ENCODE measurements around the gene EPHB3. TPM values are rescaled to one million over a fixed set of nuclear protein-coding genes. Genes with fewer than 3 reads are reported as not detected.

The EPHB3 gene
- total RNA-seq, 1 donor from 2014 or later = 0.92 TPM

- no peak overlapping the region for H3K4me3 ChIP-seq (ENCODE audit: low read depth, low read length)
- no peak for TF ChIP-seq CTCF (conservative IDR thresholded peaks at IDR 0.05; ENCODE audit: low read depth, low read length)
- DNase-seq (ENCODE audit: low read depth) = no peak
These were observed 8.7 kb upstream of the EPHB3 start for GRCh38 chr3:184552863-184553262.

GRCh38 chr3:184553385-184553784 is 8.2 kb upstream of the EPHB3 start:
- TF ChIP-seq CTCF (conservative IDR thresholded peaks at IDR 0.05; ENCODE audit: low read depth, low read length) = no peak
- H3K4me3 ChIP-seq (ENCODE audit: low read depth, low read length) = no peak overlapping the region
- no peak for DNase-seq (ENCODE audit: low read depth)

GRCh38 chr3:184554461-184554860 is 7.1 kb upstream of the EPHB3 start:
- TF ChIP-seq CTCF (conservative IDR thresholded peaks at IDR 0.05; ENCODE audit: low read depth, low read length) = no peak
- no peak overlapping the region for H3K4me3 ChIP-seq (ENCODE audit: low read depth, low read length)
- DNase-seq (ENCODE audit: low read depth) = no peak

- no peak overlapping the region for H3K4me3 ChIP-seq (ENCODE audit: low read depth, low read length)
- TF ChIP-seq CTCF (conservative IDR thresholded peaks at IDR 0.05; ENCODE audit: low read depth, low read length) = no peak
- no peak for DNase-seq (ENCODE audit: low read depth)
These were observed 4.8 kb upstream of the EPHB3 start for GRCh38 chr3:184556582-184557347.

- H3K4me3 ChIP-seq (ENCODE audit: low read depth, low read length) = no peak overlapping the region
- no peak for TF ChIP-seq CTCF (conservative IDR thresholded peaks at IDR 0.05; ENCODE audit: low read depth, low read length)
- DNase-seq (ENCODE audit: low read depth) = no peak
These were observed 4.1 kb upstream of the EPHB3 start for GRCh38 chr3:184557348-184557950.

GRCh38 chr3:184558726-184559125 is 2.9 kb upstream of the EPHB3 start:
- no peak for DNase-seq (ENCODE audit: low read depth)
- no peak overlapping the region for H3K4me3 ChIP-seq (ENCODE audit: low read depth, low read length)
- no peak for TF ChIP-seq CTCF (conservative IDR thresholded peaks at IDR 0.05; ENCODE audit: low read depth, low read length)

GRCh38 chr3:184559336-184559735 is 2.2 kb upstream of the EPHB3 start:
- DNase-seq (ENCODE audit: low read depth) = no peak
- TF ChIP-seq CTCF (conservative IDR thresholded peaks at IDR 0.05; ENCODE audit: low read depth, low read length) = no peak
- no peak overlapping the region for H3K4me3 ChIP-seq (ENCODE audit: low read depth, low read length)
